OCI-LY7 (cell line): ENCODE data around the gene ACER3. TPM values are rescaled to one million over a fixed set of nuclear protein-coding genes. Genes with fewer than 3 reads are reported as not detected.

Experiments used
- BruUV-seq: library from RNA; stranded (reverse); fragments of 400-500 nt; replicated peaks from 2 replicates; lab custom pipeline; 2021; lab: Mats Ljungman, UMichigan
- CTCF ChIA-PET: fragments of 300-600 bp; sonication (Branson Sonifier 250); formaldehyde crosslinking; loops from one replicate; lab custom pipeline; 2022; ENCODE audit warnings: antibody characterized with exemption; ENCODE audit not compliant: unreplicated experiment; lab: Charles Lee
- POLR2A ChIA-PET: fragments of 300-600 bp; sonication (Branson Sonifier 250); formaldehyde crosslinking; loops from one replicate; lab custom pipeline; 2022; ENCODE audit warnings: antibody characterized with exemption; lab: Charles Lee
- DNase-seq: peaks from one replicate; pipeline ENCODE4 v3.0.0-alpha.2; 2015; ENCODE audit warnings: low spot score
- H2AFZ ChIP-seq: fragments of 200-600 bp; sonication (generic), shearing (Covaris generic); 2 replicates; pipeline ENCODE4 v1.6.1; 2014; ENCODE audit warnings: mild to moderate bottlenecking, antibody characterized with exemption, low read length, moderate library complexity
- H3K27ac ChIP-seq: fragments of 200-600 bp; sonication (generic); 2 replicates; pipeline ENCODE4 v1.5.1; 2014; ENCODE audit warnings: mixed run types, low read depth, mild to moderate bottlenecking, moderate library complexity, low read length, inconsistent platforms; ENCODE audit not compliant: poor library complexity, severe bottlenecking
- H3K36me3 ChIP-seq: fragments of 200-600 bp; sonication (generic); 2 replicates; pipeline ENCODE4 v1.6.1; 2014; ENCODE audit warnings: mild to moderate bottlenecking, antibody characterized with exemption, low read length, moderate library complexity, mixed read lengths; ENCODE audit not compliant: insufficient read depth
- H3K4me1 ChIP-seq: fragments of 200-600 bp; sonication (generic); 2 replicates; pipeline ENCODE4 v1.5.1; 2014; ENCODE audit warnings: mild to moderate bottlenecking, low read length; ENCODE audit not compliant: insufficient read depth, poor library complexity, severe bottlenecking
- H3K4me2 ChIP-seq: fragments of 200-600 bp; sonication (generic); 2 replicates; pipeline ENCODE4 v1.6.1; 2014; ENCODE audit warnings: mild to moderate bottlenecking, low read length
- H3K4me3 ChIP-seq: fragments of 200-600 bp; sonication (generic); 2 replicates; pipeline ENCODE4 v1.5.1; 2014; ENCODE audit warnings: mild to moderate bottlenecking, low read depth, low read length; ENCODE audit not compliant: poor library complexity, severe bottlenecking
- H3K79me2 ChIP-seq: fragments of 200-600 bp; sonication (generic); 2 replicates; pipeline ENCODE4 v1.6.1; 2016; ENCODE audit warnings: low read depth, mild to moderate bottlenecking, low read length, moderate library complexity, mixed read lengths; ENCODE audit not compliant: insufficient read depth
- H3K9me2 ChIP-seq: fragments of 200-600 bp; sonication (generic); 2 replicates; pipeline ENCODE4 v1.6.1; 2016; ENCODE audit warnings: mild to moderate bottlenecking, low read length, mixed read lengths; ENCODE audit not compliant: insufficient read depth
- H3K9me3 ChIP-seq: fragments of 200-600 bp; sonication (generic); 2 replicates; pipeline ENCODE4 v1.6.1; 2014; ENCODE audit warnings: mild to moderate bottlenecking, mixed run types, low read length, mixed read lengths
- H4K20me1 ChIP-seq: fragments of 200-600 bp; sonication (generic); 2 replicates; pipeline ENCODE4 v1.6.1; 2014; ENCODE audit warnings: mild to moderate bottlenecking, antibody characterized with exemption, low read length, moderate library complexity, mixed read lengths; ENCODE audit not compliant: insufficient read depth
- CTCF ChIP-seq: fragments of 200-600 bp; sonication (generic); conservative IDR thresholded peaks from 2 replicates; pipeline ENCODE4 v1.5.1; 2014; ENCODE audit warnings: mild to moderate bottlenecking, antibody characterized with exemption, low read length, moderate library complexity, mixed read lengths
- EZH2phosphoT487 ChIP-seq: fragments of 200-600 bp; sonication (generic); IDR thresholded peaks from 2 replicates; pipeline ENCODE4 v1.6.1; 2018; ENCODE audit warnings: low read depth, borderline replicate concordance, mild to moderate bottlenecking, mixed run types, antibody characterized with exemption, low read length, moderate library complexity, mixed read lengths
- intact Hi-C: fragments of 100-400 bp; cut with micrococcal nuclease; formaldehyde crosslinking; loops from one replicate; pipeline ENCODE4 v1.10.0; 2022; ENCODE audit not compliant: unreplicated experiment
- total RNA-seq, 2 experiments: library from RNA; depleted of rRNA in 1 of 2; stranded (reverse); fragments of >200 nt in 1 of 2; shearing (Covaris generic) in 1 of 2; gene quantifications; 2 replicates each; pipeline ENCODE4 v1.2.3, GENCODE V29; 2014 to 2022

The ACER3 gene
- total RNA-seq, 2 experiments from 2014 or later: 3.0 to 12.2 TPM

- Histone ChIP-seq H3K9me3 (no peaks in the 10 kb centered on the region), H3K9me2 (no peaks in the 10 kb centered on the region), H4K20me1 (no peaks in the 10 kb centered on the region), H3K4me2 (no peak overlapping the region), H3K36me3 (no peaks in the 10 kb centered on the region), H2AFZ (no peak overlapping the region), H3K79me2 (no peaks in the 10 kb centered on the region), H3K4me3 (no peak overlapping the region), H3K4me1 (no peaks in the 10 kb centered on the region), H3K27ac (no peak overlapping the region)
- BruUV-seq: no TSS peak
- TF ChIP-seq EZH2phosphoT487 (no peak), CTCF (no peak)
- ChIA-PET CTCF (no interaction called here), POLR2A (no interaction called here)
- intact Hi-C loops: no loop called here
- no peak for DNase-seq
Measured at GRCh38 chr11:77029829-77030228, 169.1 kb downstream of the ACER3 start.

GRCh38 chr11:77030834-77031414 lies 170.2 kb downstream of the ACER3 start:
- Histone ChIP-seq H3K4me1 (no peaks in the 10 kb centered on the region), H4K20me1 (no peaks in the 10 kb centered on the region), H3K79me2 (no peaks in the 10 kb centered on the region), H3K4me2 (no peak overlapping the region), H3K36me3 (no peaks in the 10 kb centered on the region), H3K4me3 (no peak overlapping the region), H2AFZ (no peak overlapping the region), H3K9me3 (no peaks in the 10 kb centered on the region), H3K27ac (no peak overlapping the region), H3K9me2 (no peaks in the 10 kb centered on the region)
- TF ChIP-seq EZH2phosphoT487 (no peak), CTCF (no peak)
- BruUV-seq: no TSS peak
- no peak for DNase-seq
- POLR2A ChIA-PET: no interaction called here
- CTCF ChIA-PET: no interaction called here
- intact Hi-C loops: no loop called here

GRCh38 chr11:77031599-77031998 lies 170.9 kb downstream of the ACER3 start:
- Histone ChIP-seq H3K9me3 (no peaks in the 10 kb centered on the region), H3K4me1 (no peaks in the 10 kb centered on the region), H4K20me1 (no peaks in the 10 kb centered on the region), H3K4me3 (no peak overlapping the region), H3K4me2 (no peak overlapping the region), H3K36me3 (no peaks in the 10 kb centered on the region), H3K9me2 (no peaks in the 10 kb centered on the region), H3K79me2 (no peaks in the 10 kb centered on the region), H3K27ac (no peak overlapping the region), H2AFZ (no peak overlapping the region)
- no peak for DNase-seq
- ChIA-PET POLR2A (interaction anchor here (0.6 to 0.7 kb wide), 2 partner anchors 138 to 1686 kb away, joined by 3 read pairs; no protein-coding TSS in a partner anchor), CTCF (no interaction called here)
- intact Hi-C loops: no loop called here
- no TSS peak for BruUV-seq
- TF ChIP-seq EZH2phosphoT487 (no peak), CTCF (no peak)
